Fibroblast of gingiva (primary cell): ENCODE results near the gene CDCP1.
A peak's percentile ranks its signal among the peaks of the same experiment; 100 is the strongest.
"Not testable (repeated sequence)": the region's sequence is repeated elsewhere in the genome, so short reads cannot be mapped to it uniquely, and the experiment has no call there.

ENCODE experiments used
- DNase-seq: peaks from one replicate; pipeline ENCODE4 v3.0.0-alpha.2; 2011; ENCODE audit warnings: low read depth

CDCP1 gene

GRCh38 chr3:45084361-45084760, 61.8 kb downstream of the CDCP1 start:
- no peak for DNase-seq

GRCh38 chr3:45083023-45083422, 63.2 kb downstream of the CDCP1 start:
- DNase-seq: no peak

GRCh38 chr3:45082142-45082538, 64.0 kb downstream of the CDCP1 start:
- DNase-seq: peak; percentile 64

DNA sequence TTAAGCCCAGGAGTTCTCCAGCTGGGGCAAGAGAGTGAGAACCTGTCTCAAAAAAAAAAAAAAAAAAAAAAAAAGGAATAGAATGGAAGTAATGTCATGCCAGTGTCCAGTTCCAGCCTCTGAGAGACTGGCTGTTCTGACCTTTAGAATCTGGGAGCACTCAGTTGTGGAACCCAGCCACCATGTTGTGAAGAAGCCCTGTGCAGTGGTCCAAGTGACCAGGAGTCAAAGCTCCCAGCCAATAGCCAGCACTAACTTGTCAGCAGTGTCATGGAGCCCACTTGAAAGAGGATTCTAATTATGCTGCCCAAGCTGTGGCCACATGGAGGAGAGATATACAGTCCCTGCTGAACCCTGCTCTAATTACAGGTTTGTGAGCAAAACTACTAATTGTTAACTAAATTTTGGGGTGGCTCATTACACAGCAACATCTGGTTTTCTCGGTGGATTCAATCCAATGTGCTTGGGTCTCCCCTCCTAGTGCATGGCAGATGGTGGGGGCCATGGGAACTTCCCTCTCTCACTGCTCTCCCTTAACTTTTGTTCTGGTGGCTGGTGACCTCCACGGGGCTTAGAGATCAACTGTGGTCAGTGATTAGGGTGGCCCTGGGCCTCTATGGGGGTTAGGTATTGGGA, 64.6 kb downstream of the CDCP1 start:
- DNase-seq: no peak

GRCh38 chr3:45080824-45081223, 65.4 kb downstream of the CDCP1 start:
- no peak for DNase-seq

DNA sequence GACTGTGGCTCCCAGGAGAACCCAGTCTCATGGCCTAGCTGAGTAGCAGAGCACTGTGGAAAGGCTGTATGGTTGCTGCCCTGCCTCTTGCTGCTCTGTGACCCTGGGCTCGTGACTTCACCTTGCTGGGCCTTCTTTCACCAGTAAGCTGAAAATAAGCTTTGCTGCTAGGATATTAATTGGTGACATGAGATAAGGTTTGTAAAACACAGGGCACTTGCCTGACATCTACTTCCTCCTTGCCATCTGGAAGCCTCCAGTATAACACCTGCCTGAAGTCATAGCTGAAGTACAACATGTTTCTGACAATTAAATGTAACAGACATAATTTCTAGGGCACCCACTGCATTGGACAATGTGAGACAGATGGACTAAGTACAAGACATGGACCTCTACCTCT, 66.5 kb downstream of the CDCP1 start:
- no peak for DNase-seq

- peak; percentile 34 for DNase-seq
These were observed 67.2 kb downstream of the CDCP1 start for GRCh38 chr3:45078910-45079522.

GRCh38 chr3:45078256-45078655, 67.9 kb downstream of the CDCP1 start:
- DNase-seq: not testable (repeated sequence)

- no peak for DNase-seq
These were observed 70.2 kb downstream of the CDCP1 start for GRCh38 chr3:45075821-45076625.

- DNase-seq: no peak
These were observed 75.1 kb downstream of the CDCP1 start for GRCh38 chr3:45071075-45071474.

- no peak for DNase-seq
These were observed 78.2 kb downstream of the CDCP1 start for GRCh38 chr3:45067941-45068340.

DNA sequence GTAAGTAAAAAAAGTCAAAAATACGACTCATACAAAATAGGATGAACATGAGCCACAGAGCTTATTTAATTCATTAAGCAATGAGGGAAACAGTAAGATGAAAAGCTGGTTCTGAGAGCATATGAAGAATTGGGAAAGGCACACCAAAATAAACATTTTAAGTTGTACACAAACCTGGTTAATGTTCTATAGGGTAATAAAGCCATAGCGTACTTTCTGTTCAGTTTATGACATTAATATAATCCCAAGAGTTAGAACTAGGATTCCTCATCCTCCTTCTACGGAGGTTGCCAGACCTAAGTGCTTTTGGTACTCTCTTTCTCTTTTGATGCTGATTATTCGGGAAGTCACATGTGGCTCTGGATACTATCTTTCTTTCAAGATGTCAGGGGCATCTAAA, 78.7 kb downstream of the CDCP1 start:
- DNase-seq: no peak

GRCh38 chr3:45066109-45066801, 79.9 kb downstream of the CDCP1 start:
- no peak for DNase-seq

DNA sequence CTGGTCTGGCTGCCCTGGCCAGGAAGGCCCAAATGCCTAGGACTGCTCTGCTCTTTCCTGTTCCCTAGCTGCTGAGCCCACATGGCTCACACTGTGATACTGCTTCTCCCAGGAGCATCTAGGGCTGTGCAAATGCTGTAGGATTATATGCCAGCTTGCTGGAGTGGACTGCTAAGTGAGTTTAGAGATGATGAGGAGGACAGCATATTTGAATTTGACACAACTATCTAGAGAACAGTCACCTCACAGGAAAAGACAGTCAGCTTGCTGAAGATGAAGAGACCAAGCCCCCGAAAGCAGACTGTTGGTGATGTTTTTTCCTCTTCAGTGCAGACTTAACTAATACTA, 80.8 kb downstream of the CDCP1 start:
- DNase-seq: no peak

DNA sequence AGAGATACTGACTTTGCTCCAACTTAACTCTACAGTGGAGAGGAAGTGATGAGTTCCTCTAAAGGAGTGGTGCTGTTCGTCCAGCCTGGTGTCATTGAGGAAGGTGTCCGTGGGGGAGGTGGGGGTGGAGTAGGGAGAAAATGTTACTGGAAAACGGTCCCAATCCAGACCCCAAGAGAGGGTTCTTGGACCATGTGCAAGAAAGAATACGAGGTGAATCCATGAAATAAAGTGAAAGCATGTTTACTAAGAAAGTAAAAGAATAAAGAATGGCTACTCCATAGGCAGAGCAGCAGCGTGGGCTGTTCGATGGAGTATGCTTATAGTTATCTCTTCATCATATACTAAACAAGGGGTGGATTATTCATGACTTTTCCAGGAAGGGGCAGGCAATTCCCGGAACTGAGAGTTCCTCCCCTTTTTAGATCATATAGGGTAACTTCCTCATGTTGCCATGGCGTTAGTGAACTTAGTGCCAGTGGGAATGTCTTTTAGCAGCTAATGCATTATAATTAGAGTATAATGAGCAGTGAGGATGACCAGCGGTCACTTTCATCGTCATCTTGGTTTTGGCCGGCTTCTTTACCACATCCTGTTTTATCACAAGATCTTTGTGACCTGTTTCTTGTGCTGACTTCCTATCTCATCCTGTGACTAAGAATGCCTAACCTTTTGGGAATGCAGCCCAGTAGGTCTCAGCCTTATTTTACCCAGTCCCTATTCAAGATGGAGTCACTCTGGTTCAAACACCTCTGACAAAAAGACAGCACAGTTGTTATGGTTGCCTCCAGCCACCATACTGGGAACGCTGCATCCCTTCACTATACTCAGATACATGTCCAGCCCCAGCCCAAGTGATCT, 81.4 kb downstream of the CDCP1 start:
- DNase-seq: peak; percentile 43

DNA sequence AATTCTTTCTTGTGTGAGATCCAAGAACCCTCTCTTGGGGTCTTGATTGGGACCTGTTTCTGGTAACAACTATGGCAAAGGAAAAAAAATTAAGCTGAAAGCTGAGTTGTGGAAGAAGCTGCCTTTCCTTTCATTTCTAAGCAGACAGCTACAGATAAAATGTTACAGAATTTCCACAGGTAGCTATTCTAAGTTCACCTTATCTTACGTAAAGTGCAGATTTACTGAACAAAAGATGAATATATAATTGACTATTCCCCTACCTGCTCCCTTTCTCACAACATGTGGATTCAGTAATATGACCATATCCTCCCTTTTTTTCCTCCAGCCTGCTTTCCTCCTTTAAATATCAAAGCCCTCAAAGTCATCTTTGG, 83.5 kb downstream of the CDCP1 start:
- no peak for DNase-seq

GRCh38 chr3:45060165-45060892, 85.8 kb downstream of the CDCP1 start:
- DNase-seq: no peak

GRCh38 chr3:45059132-45059531, 87.0 kb downstream of the CDCP1 start:
- no peak for DNase-seq

DNA sequence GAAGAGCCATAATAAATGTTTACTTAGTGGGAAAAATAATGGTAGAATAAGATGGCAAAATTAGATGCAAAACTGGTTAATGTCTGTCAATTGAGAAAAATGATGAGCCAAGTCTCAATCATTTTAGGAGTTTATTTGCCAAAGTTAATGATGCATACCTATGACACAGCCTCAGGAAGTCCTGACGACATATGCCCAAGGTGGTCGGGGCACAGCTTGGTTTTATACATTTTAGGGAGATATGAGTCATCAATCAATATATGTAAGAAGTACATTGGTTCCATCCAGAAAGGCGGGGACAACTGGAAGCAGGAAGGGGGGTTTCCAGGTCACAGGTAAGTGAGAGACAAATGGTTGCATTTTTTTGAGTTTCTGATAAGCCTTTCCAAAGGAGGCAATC, 88.6 kb downstream of the CDCP1 start:
- no peak for DNase-seq

GRCh38 chr3:45056608-45057301, 89.4 kb downstream of the CDCP1 start:
- peak; percentile 38 for DNase-seq
